Measurements from ENCODE around the gene TDRD15.

- peak; percentile 83 for TF ChIP-seq ZBTB33 (IDR thresholded peaks at IDR 0.05)
- no peak for TF ChIP-seq CTCF (IDR thresholded peaks at IDR 0.05; ENCODE audit: low read depth, low read length, missing input control)
- TF ChIP-seq RAD21 (IDR thresholded peaks at IDR 0.05): peak; percentile 50 to 71
- peak; percentile 75 for TF ChIP-seq MAX (IDR thresholded peaks at IDR 0.05)
- TF ChIP-seq GABPA (IDR thresholded peaks at IDR 0.05 in 1 of 2, conservative IDR thresholded peaks at IDR 0.05 in 1 of 2): peak in 1 of 2 donors; percentile 31
- TF ChIP-seq REST (IDR thresholded peaks at IDR 0.05): peak; percentile 83
- TF ChIP-seq EGR1 (IDR thresholded peaks at IDR 0.05; ENCODE audit: low read depth in 2 of 2): peak in 1 of 2 donors; percentile 60
- peak; percentile 69 for TF ChIP-seq FOXA1 (IDR thresholded peaks at IDR 0.05)
- peak; percentile 78 for TF ChIP-seq HNF4G (IDR thresholded peaks at IDR 0.05)
- peak; percentile 91 for TF ChIP-seq SP1 (IDR thresholded peaks at IDR 0.05)
- peak; percentile 84 to 85 for TF ChIP-seq JUND (IDR thresholded peaks at IDR 0.05)
- peak; percentile 92 to 93 for TF ChIP-seq RXRA (IDR thresholded peaks at IDR 0.05)
- TF ChIP-seq YY1 (IDR thresholded peaks at IDR 0.05): peak; percentile 92
Observed at GRCh38 chr2:21092308-21092869, 31.4 kb upstream of the TDRD15 start.
